Measurements from ENCODE around the gene NPR2.

The NPR2 gene

DNA sequence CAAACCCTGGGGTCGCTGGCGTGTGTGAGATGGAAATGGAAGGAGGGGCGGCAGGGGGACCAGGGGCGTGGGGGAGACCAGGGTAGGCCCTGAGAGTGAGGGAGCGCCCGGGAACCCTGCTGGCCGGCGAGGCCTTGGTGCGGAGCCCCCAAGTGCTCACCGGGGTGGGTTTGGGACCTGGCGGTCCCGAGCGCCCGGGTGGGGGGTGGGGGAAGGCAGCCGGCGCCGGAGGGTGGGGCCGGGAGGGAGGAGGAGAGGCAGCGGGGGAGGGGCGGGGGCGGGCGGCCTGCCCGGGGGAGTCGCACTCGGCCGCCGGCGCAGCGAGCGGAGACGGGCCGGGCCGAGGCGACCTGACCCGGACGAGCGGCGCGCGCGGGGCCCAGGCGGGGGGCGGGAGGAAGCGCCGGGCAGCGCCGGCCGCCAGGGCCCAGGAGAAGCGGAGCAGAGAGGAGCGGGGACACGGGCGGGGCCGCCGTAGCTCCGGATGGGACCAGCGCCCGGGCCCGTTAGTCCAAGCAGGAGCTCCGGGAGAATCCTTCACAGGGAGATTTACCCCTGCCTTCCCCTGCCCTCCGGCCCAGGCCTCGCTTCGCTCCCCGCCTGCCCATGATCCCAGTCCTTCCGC lies at the start of gene NPR2:
Gene NPR2, plus strand, starts transcription at position 295 of the 625 bp plus-strand sequence. CDS start 818 bp downstream, outside the sequence.
- no peaks in the 10 kb centered on the region for H3K36me3 ChIP-seq (ENCODE audit: insufficient read depth, low read length)
- no peaks in the 10 kb centered on the region for H3K27me3 ChIP-seq (ENCODE audit: control insufficient read depth in 1 of 2, insufficient read depth in 2 of 2, low read length in 2 of 2)
- H3K4me3 ChIP-seq (ENCODE audit: low read depth in 1 of 2, low read length in 2 of 2): peak within 1 kb of the TSS; percentile 41 to 61
- H3K9ac ChIP-seq (ENCODE audit: low read length): no peak within 1 kb of the TSS
- H3K4me1 ChIP-seq (ENCODE audit: insufficient read depth, low read length): peaks cover 30% of the 10 kb centered on the region
- H3K9me3 ChIP-seq (ENCODE audit: low read length): no peaks in the 10 kb centered on the region
- peak within 1 kb of the TSS; percentile 87 for H3K27ac ChIP-seq (ENCODE audit: low read depth, low read length)

DNA sequence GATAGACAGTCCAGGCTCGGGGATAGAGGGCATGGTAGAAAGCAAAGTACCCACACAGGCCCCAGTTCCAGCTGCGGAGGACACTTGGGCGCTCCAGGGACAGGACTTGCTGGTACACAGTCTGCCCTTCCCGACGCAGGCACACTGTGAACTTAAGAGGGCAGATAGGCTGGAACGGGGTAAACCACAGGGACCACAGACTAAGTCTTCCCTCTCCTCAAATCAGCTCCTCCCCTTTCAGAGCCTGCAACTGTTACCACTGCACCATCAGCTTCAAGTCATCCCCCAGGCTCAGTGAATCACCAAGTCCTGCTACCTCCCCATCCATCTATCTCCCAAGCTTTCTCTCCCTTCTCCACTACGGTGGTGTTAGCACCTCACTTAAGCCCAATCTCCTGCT lies 49.7 kb upstream of the NPR2 start:
- no peaks in the 10 kb centered on the region for H3K9me3 ChIP-seq (ENCODE audit: low read length)
- H3K4me3 ChIP-seq (ENCODE audit: low read depth in 1 of 2, low read length in 2 of 2): no peak overlapping the region
- no peaks in the 10 kb centered on the region for H3K27me3 ChIP-seq (ENCODE audit: control insufficient read depth in 1 of 2, insufficient read depth in 2 of 2, low read length in 2 of 2)
- H3K27ac ChIP-seq (ENCODE audit: low read depth, low read length): no peak overlapping the region
- no peak overlapping the region for H3K9ac ChIP-seq (ENCODE audit: low read length)
- H3K36me3 ChIP-seq (ENCODE audit: insufficient read depth, low read length): peaks cover 83% of the 10 kb centered on the region
- H3K4me1 ChIP-seq (ENCODE audit: insufficient read depth, low read length): peaks cover 13% of the 10 kb centered on the region

DNA sequence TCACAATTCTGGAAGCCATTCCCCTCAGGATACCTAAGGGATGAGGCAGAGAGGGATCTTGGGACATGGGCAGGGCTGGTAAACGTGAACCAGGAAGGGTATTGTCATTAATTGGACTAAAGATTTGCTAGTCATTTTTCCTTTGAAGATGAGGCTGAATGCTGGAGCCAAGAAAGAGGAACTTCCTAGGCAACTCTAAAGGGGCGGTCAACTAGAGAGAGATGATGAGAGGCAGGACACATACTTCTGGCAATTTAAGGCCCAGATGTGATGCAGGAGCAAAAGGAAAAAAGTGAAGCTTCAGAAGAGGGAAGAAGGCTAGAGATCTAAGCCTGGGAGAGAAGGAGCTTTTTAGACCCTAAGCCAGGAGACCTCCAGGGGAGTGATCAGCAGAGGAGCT lies 47.9 kb upstream of the NPR2 start:
- Histone ChIP-seq H3K9me3 (ENCODE audit: low read length) (no peaks in the 10 kb centered on the region), H3K9ac (ENCODE audit: low read length) (no peak overlapping the region), H3K4me1 (ENCODE audit: insufficient read depth, low read length) (peaks cover 23% of the 10 kb centered on the region), H3K27me3 (ENCODE audit: control insufficient read depth in 1 of 2, insufficient read depth in 2 of 2, low read length in 2 of 2) (no peaks in the 10 kb centered on the region), H3K4me3 (ENCODE audit: low read depth in 1 of 2, low read length in 2 of 2) (no peak overlapping the region), H3K27ac (ENCODE audit: low read depth, low read length) (peak overlapping the region; percentile 24), H3K36me3 (ENCODE audit: insufficient read depth, low read length) (peaks cover 66% of the 10 kb centered on the region)

DNA sequence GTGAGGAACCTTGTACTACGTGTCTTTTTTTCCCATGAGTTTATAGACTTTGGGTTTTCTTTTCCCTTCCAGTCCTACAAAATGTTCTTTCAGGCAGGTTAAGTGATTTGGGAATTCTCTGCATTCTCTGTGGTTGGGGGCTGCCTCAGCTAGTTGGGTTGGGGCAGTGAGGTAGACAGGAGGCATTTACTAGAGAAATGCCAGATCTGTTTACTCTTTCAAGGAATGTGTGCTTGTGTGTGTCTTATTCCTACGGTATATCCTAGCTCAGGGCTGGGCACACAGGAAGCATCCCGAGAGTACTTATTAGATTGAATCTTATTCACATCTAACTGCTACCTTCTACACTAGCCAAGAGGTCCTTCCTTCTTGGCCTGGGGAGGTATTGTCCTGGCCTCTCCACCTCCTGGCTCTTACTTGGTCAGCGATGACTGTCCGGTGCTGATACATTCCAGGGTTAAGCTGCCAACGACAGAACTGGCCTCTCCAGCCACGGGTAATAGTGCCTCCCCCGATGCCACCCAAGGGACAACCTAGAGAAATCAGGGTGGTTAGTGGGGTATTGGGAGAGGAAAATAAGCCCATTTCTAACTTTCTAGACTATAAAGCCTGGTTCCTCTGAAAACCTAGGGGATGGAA lies 47.4 kb upstream of the NPR2 start:
- Histone ChIP-seq H3K4me1 (ENCODE audit: insufficient read depth, low read length) (peaks cover 23% of the 10 kb centered on the region), H3K9ac (ENCODE audit: low read length) (no peak overlapping the region)

DNA sequence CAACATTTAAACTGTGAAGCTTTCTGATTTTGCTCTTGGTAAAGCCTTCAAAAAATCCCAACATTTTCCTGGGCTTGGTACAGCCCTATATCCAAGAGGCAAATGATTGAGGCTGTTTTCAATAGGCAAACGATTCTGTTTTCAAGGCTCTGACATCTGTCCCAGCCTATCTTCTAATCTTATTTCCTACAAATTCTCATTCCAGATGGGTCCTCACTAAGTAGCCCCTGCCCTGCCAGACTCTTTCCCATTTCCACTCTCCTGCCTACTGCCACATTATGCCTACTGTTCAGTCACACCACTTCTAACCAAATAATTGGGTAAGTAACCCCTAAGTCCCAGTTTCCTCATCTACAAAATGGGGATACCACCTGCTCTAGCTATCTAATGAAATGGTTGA lies 45.8 kb upstream of the NPR2 start:
- Histone ChIP-seq H3K4me3 (ENCODE audit: low read depth in 1 of 2, low read length in 2 of 2) (peak overlapping the region in 1 of 2 donors; percentile 48), H3K36me3 (ENCODE audit: insufficient read depth, low read length) (peaks cover 46% of the 10 kb centered on the region), H3K4me1 (ENCODE audit: insufficient read depth, low read length) (peaks cover 32% of the 10 kb centered on the region), H3K27ac (ENCODE audit: low read depth, low read length) (no peak overlapping the region), H3K9me3 (ENCODE audit: low read length) (no peaks in the 10 kb centered on the region), H3K9ac (ENCODE audit: low read length) (peak overlapping the region; percentile 4), H3K27me3 (ENCODE audit: control insufficient read depth in 1 of 2, insufficient read depth in 2 of 2, low read length in 2 of 2) (no peaks in the 10 kb centered on the region)

More for the DNA sequence above, 47.4 kb upstream of the NPR2 start:
- H3K4me3 ChIP-seq (ENCODE audit: low read depth in 1 of 2, low read length in 2 of 2): no peak overlapping the region
- H3K27ac ChIP-seq (ENCODE audit: low read depth, low read length): peak overlapping the region; percentile 24
- H3K9me3 ChIP-seq (ENCODE audit: low read length): no peaks in the 10 kb centered on the region
- no peaks in the 10 kb centered on the region for H3K27me3 ChIP-seq (ENCODE audit: control insufficient read depth in 1 of 2, insufficient read depth in 2 of 2, low read length in 2 of 2)
- peaks cover 61% of the 10 kb centered on the region for H3K36me3 ChIP-seq (ENCODE audit: insufficient read depth, low read length)

DNA sequence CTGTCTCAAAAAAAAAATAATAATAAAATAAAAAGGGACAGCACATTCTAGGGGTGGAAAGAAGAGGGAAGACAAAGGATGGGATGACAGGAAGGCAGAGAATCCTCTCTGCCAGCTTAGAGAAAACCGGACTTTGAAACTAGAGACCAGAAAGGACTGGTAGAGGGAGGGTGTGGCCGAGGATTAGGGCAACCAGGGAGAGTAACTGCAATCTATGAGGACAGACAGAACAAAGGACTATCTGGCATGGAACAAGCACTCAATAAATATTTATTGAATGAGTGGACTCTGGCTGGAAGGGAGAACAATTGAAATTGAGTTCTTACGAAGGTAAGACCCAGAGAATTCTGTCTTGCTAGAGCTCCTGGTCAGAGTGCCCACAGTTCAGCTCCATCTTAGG lies 44.8 kb upstream of the NPR2 start:
- Histone ChIP-seq H3K9ac (ENCODE audit: low read length) (peak overlapping the region; percentile 91), H3K27ac (ENCODE audit: low read depth, low read length) (peak overlapping the region; percentile 67), H3K36me3 (ENCODE audit: insufficient read depth, low read length) (peaks cover 48% of the 10 kb centered on the region), H3K4me1 (ENCODE audit: insufficient read depth, low read length) (peaks cover 32% of the 10 kb centered on the region), H3K4me3 (ENCODE audit: low read depth in 1 of 2, low read length in 2 of 2) (peak overlapping the region; percentile 91 to 94), H3K27me3 (ENCODE audit: control insufficient read depth in 1 of 2, insufficient read depth in 2 of 2, low read length in 2 of 2) (no peaks in the 10 kb centered on the region), H3K9me3 (ENCODE audit: low read length) (no peaks in the 10 kb centered on the region)

DNA sequence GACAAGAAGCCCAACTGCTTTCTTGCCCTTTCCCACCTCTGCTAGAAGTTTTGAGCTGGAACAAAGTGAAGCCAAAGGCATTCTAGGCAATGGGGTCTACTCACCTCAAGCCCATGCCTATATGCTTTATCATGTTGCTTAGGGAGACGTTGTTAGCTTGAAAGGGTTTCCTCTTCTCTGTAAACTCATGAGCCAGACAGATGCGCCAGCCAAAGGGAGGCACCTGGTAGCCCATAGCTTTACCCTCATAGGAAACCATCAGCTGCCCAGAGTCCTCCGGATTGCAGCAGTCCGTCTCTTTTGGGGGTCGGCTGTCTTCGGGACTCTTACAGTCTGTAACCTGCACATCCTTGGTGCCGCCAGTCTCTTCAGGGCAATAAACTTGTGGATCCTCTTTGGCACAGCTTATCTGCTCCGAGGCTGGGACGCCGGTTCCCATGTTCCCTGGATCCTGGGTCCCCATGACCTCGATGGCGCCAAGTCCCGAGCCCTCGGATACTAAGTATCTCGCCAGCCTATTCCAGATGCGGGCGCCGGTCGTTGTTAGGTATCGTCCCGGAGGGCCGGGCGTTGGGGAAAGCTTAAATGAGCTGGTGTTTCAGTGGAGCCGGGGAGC lies 43.0 kb upstream of the NPR2 start:
- Histone ChIP-seq H3K9me3 (ENCODE audit: low read length) (no peaks in the 10 kb centered on the region), H3K36me3 (ENCODE audit: insufficient read depth, low read length) (peaks cover 48% of the 10 kb centered on the region), H3K4me3 (ENCODE audit: low read depth in 1 of 2, low read length in 2 of 2) (peak overlapping the region; percentile 91 to 94), H3K9ac (ENCODE audit: low read length) (peak overlapping the region; percentile 91), H3K27me3 (ENCODE audit: control insufficient read depth in 1 of 2, insufficient read depth in 2 of 2, low read length in 2 of 2) (no peaks in the 10 kb centered on the region), H3K27ac (ENCODE audit: low read depth, low read length) (peak overlapping the region; percentile 93), H3K4me1 (ENCODE audit: insufficient read depth, low read length) (peaks cover 32% of the 10 kb centered on the region)

DNA sequence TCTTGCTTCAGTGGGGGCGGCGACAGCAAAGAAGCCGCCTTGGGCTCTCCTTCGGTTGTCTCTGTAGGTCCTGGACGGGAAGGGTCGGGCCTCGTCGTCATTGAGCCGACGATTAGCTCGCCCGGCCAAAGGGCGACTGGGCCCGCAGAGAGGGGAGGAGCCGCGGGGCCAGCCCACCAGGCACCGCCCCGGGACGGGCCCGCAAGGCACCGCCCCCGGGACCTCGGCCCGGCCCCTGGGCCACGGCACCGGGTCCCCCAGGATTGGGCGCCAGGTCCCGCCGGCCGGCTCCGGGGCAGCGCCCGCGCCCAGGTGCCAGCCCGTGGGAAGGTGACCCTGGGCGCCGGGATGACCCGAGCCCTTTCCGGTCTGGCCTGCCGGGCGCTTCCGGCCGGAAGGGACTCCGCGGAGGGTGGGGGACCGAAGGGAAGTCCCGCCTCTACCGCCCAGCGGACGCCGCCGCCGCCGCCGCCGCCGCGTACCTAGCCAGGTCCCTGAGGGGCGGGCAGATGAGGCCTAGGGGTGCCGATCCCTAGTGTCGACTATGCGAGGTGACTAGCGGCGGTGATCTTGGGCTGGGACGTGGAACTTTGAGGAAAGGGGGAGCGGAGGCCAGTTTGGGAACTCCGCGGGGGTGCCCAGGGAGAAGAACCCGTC lies 42.4 kb upstream of the NPR2 start, which contains the start of the genes GBA2 and RGP1:
Gene GBA2, minus strand, starts transcription at position 371 of the 657 bp plus-strand sequence. CDS start 524 bp downstream, outside the sequence.
Gene RGP1, plus strand, starts transcription at position 430 of the 657 bp plus-strand sequence. CDS start 469 bp downstream, outside the sequence.
- H3K4me3 ChIP-seq (ENCODE audit: low read depth in 1 of 2, low read length in 2 of 2): peak within 1 kb of the TSS; percentile 91 to 94
- peak within 1 kb of the TSS; percentile 91 for H3K9ac ChIP-seq (ENCODE audit: low read length)
- peaks cover 32% of the 10 kb centered on the region for H3K4me1 ChIP-seq (ENCODE audit: insufficient read depth, low read length)
- no peaks in the 10 kb centered on the region for H3K9me3 ChIP-seq (ENCODE audit: low read length)
- H3K27ac ChIP-seq (ENCODE audit: low read depth, low read length): peak within 1 kb of the TSS; percentile 93
- no peaks in the 10 kb centered on the region for H3K27me3 ChIP-seq (ENCODE audit: control insufficient read depth in 1 of 2, insufficient read depth in 2 of 2, low read length in 2 of 2)
- H3K36me3 ChIP-seq (ENCODE audit: insufficient read depth, low read length): peaks cover 48% of the 10 kb centered on the region

DNA sequence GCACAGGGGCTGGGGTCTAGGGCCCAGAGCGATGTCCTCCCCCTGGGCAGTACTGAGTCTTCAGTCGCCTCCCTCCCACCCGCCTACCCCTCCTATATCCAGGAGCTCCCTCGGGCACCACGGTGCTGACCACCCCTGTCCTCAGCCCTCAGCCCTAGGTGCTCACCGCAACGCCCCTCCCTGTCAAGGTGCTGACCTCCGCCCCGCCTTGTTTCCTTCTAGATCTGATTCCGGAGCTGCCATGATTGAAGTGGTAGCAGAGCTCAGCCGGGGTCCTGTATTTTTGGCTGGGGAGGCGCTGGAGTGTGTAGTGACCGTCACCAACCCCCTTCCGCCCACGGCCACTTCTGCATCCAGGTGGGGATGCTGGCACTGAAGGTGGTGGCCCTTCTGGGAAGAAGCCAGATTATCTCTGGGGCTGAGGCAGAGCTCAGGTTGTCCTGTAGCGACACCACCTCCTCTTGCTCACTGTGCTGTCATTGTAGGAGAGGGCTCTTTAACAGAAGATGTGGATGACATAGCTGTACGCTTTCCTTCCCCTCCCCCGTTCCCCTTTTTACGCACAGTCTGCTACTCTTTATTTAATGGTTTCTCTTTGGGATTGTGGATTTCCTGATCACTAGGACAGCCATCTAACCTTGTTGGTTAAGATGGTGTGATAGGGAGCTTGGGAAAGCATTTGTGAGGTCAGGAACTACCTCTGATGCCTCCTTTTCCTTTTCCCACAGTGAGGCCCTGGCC lies 41.7 kb upstream of the NPR2 start:
- Histone ChIP-seq H3K4me3 (ENCODE audit: low read depth in 1 of 2, low read length in 2 of 2) (peak overlapping the region; percentile 91 to 94), H3K9me3 (ENCODE audit: low read length) (no peaks in the 10 kb centered on the region), H3K4me1 (ENCODE audit: insufficient read depth, low read length) (peaks cover 32% of the 10 kb centered on the region), H3K9ac (ENCODE audit: low read length) (peak overlapping the region; percentile 89), H3K27ac (ENCODE audit: low read depth, low read length) (peak overlapping the region; percentile 89), H3K36me3 (ENCODE audit: insufficient read depth, low read length) (peaks cover 41% of the 10 kb centered on the region), H3K27me3 (ENCODE audit: control insufficient read depth in 1 of 2, insufficient read depth in 2 of 2, low read length in 2 of 2) (no peaks in the 10 kb centered on the region)

DNA sequence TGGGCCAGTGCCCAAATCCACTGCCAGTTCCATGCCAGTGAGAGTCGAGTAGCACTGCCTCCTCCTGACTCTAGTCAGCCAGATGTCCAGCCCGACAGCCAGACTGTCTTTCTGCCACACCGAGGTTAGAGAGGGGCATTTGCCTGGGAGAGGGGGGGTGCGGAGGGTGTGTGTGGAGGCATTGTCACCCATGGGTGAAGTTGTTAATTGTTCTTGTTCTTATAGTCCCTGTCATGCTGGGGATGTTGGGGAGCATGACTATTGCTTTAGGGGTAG lies 41.2 kb upstream of the NPR2 start:
- H3K4me3 ChIP-seq (ENCODE audit: low read depth in 1 of 2, low read length in 2 of 2): peak overlapping the region; percentile 91 to 94
- H3K9ac ChIP-seq (ENCODE audit: low read length): peak overlapping the region; percentile 89

DNA sequence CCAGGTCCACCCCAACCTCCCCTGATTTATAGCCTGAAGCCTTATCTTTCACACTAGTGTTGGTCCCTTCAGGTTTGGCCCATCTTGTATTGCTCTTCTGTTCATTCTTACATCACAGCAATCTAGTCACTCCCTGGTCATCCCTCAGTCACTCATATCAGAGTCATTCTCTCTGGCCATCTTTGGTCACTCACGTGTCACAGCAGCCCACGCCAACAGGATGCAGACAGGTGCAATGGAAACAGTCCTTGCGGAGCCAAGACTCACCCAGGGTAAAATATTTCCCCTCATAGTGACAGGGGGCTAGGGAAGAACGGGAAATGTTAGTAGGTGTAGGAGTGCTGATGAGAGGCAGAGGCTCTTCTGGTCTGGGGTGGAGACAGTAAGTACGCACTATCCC lies 37.9 kb upstream of the NPR2 start:
- no peak overlapping the region for H3K9ac ChIP-seq (ENCODE audit: low read length)
- no peaks in the 10 kb centered on the region for H3K9me3 ChIP-seq (ENCODE audit: low read length)
- peak overlapping the region in 1 of 2 donors; percentile 8 for H3K4me3 ChIP-seq (ENCODE audit: low read depth in 1 of 2, low read length in 2 of 2)
- no peak overlapping the region for H3K27ac ChIP-seq (ENCODE audit: low read depth, low read length)
- peaks cover 35% of the 10 kb centered on the region for H3K36me3 ChIP-seq (ENCODE audit: insufficient read depth, low read length)
- H3K27me3 ChIP-seq (ENCODE audit: control insufficient read depth in 1 of 2, insufficient read depth in 2 of 2, low read length in 2 of 2): no peaks in the 10 kb centered on the region
- H3K4me1 ChIP-seq (ENCODE audit: insufficient read depth, low read length): peaks cover 26% of the 10 kb centered on the region

More for the DNA sequence above, 41.2 kb upstream of the NPR2 start:
- no peaks in the 10 kb centered on the region for H3K27me3 ChIP-seq (ENCODE audit: control insufficient read depth in 1 of 2, insufficient read depth in 2 of 2, low read length in 2 of 2)
- H3K4me1 ChIP-seq (ENCODE audit: insufficient read depth, low read length): peaks cover 32% of the 10 kb centered on the region
- H3K27ac ChIP-seq (ENCODE audit: low read depth, low read length): peak overlapping the region; percentile 89
- H3K36me3 ChIP-seq (ENCODE audit: insufficient read depth, low read length): peaks cover 39% of the 10 kb centered on the region
- H3K9me3 ChIP-seq (ENCODE audit: low read length): no peaks in the 10 kb centered on the region

Measured in muscle layer of colon (tissue), 2 donors.